Esophagus squamous epithelium (tissue), 5 donors: ENCODE results near the gene EPGN. TPM values are rescaled to one million over a fixed set of nuclear protein-coding genes. Genes with fewer than 3 reads are reported as not detected.

Source experiments
- DNase-seq: peaks from one replicate; lab custom pipeline; 2025; lab: John Stamatoyannopoulos, UW
- H3K27ac ChIP-seq, 4 donors: fragments of 200-600 bp; sonication (generic); one replicate each; pipeline ENCODE4 v1.5.1; 2016 to 2019; ENCODE audit warnings: mild to moderate bottlenecking in 1 of 4
- H3K27me3 ChIP-seq, 4 donors: fragments of 200-600 bp; sonication (generic); 1 replicate in 3 of 4; 2 replicates in 1 of 4; pipeline versions ENCODE4 v1.5.1 to v1.6.0; 2017 to 2021; ENCODE audit warnings: antibody characterized with exemption in 1 of 4
- H3K36me3 ChIP-seq, 3 donors: fragments of 200-600 bp; sonication (generic); one replicate each; pipeline ENCODE4 v1.5.1; 2016 to 2019
- H3K4me1 ChIP-seq, 3 donors: fragments of 200-600 bp; sonication (generic); one replicate each; pipeline ENCODE4 v1.5.1; 2017 to 2019
- H3K4me3 ChIP-seq, 4 donors: fragments of 200-600 bp; sonication (generic); 1 replicate in 3 of 4; 2 replicates in 1 of 4; pipeline ENCODE4 v1.5.1; 2016 to 2019; ENCODE audit warnings: mild to moderate bottlenecking in 2 of 4, moderate library complexity in 1 of 4
- H3K9me3 ChIP-seq, 3 donors: fragments of 200-600 bp; sonication (generic); one replicate each; pipeline ENCODE4 v1.5.1; 2016 to 2019
- POLR2A ChIP-seq, 4 donors: fragments of 450-650 bp; IDR thresholded peaks; one replicate each; pipeline ENCODE4 v1.6.1; 2017; ENCODE audit warnings: antibody characterized with exemption in 4 of 4, mild to moderate bottlenecking in 4 of 4, moderate library complexity in 3 of 4
- WGBS, 2 donors: methylation state at CpG; one replicate each; pipeline ENCODE4 v1.1.5; 2018; 5-methylcytosine and 5-hydroxymethylcytosine counted together
- intact Hi-C: fragments of 100-400 bp; cut with DNase I; formaldehyde crosslinking; loops from one replicate; pipeline ENCODE4 v1.15.0; 2022
- total RNA-seq, 4 donors: library from RNA; depleted of rRNA; stranded (reverse); fragments of >200 nt; gene quantifications; one replicate each; pipeline ENCODE4 v1.1.0, GENCODE V29; 2016
- TF ChIP-seq, protein P1 (sequence below), 6 experiments: fragments of 450-650 bp in 4 of 6; fragments of 200-600 bp in 2 of 6; sonication (generic) in 2 of 6; IDR thresholded peaks; one replicate each; pipeline ENCODE4 v1.5.1; 2016 to 2019; ENCODE audit warnings: antibody characterized with exemption in 6 of 6, mild to moderate bottlenecking in 4 of 6, moderate library complexity in 4 of 6
- donor health status: DM: yes; HTN: yes; CAD: no.

The EPGN gene
- total RNA-seq, 4 donors from 2014 or later = 48.8 to 118 (median 62.7) TPM

DNA sequence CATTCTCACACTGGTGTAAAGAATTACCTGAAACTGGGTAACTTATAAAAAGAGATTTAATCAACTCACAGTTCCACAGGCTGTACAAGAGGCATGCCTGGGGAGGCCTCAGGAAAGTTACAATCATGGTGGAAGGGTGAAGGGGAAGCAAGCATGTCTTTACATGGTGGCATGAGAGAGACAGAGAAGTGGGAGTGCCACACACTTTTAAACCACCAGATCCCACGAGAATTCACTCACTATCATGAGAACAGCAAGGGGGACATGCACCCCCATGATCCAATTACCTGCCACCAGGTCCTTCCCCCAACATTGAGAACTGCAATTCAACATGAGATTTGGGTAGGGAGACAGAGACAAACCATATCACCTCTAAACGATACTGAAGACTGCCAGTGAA is 23.0 kb downstream of the EPGN start:
- TF ChIP-seq, protein P1, sequence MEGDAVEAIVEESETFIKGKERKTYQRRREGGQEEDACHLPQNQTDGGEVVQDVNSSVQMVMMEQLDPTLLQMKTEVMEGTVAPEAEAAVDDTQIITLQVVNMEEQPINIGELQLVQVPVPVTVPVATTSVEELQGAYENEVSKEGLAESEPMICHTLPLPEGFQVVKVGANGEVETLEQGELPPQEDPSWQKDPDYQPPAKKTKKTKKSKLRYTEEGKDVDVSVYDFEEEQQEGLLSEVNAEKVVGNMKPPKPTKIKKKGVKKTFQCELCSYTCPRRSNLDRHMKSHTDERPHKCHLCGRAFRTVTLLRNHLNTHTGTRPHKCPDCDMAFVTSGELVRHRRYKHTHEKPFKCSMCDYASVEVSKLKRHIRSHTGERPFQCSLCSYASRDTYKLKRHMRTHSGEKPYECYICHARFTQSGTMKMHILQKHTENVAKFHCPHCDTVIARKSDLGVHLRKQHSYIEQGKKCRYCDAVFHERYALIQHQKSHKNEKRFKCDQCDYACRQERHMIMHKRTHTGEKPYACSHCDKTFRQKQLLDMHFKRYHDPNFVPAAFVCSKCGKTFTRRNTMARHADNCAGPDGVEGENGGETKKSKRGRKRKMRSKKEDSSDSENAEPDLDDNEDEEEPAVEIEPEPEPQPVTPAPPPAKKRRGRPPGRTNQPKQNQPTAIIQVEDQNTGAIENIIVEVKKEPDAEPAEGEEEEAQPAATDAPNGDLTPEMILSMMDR (IDR thresholded peaks at IDR 0.05) = no peak
- no peak for TF ChIP-seq POLR2A (IDR thresholded peaks at IDR 0.05)

DNA sequence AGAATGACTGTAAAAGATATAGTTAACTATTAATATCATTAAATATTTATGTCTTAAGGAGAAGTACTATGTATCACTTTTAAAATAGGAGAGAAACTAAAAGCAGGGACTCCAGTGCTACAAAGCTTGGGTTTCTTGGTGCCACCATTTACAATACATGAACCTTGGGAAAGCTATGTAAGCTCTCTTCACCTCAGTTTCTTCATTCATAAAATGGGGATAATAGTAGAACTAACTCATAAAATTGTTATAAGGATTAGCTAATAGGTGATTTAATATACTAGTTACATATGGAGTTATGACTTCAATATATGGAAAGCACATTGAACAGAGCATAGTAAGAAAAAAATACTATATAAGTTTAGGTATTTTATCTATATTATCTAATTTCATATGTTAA is 23.7 kb downstream of the EPGN start:
- Histone ChIP-seq H3K4me1 (peaks cover 0 to 11% (median 5%) of the 10 kb centered on the region in 3 donors), H3K27me3 (no peaks in the 10 kb centered on the region), H3K27ac (no peak overlapping the region), H3K36me3 (no peaks in the 10 kb centered on the region), H3K4me3 (no peak overlapping the region), H3K9me3 (no peaks in the 10 kb centered on the region)
- intact Hi-C loops = no loop called here
- DNase-seq = no peak
- TF ChIP-seq, protein P1 (IDR thresholded peaks at IDR 0.05) = no peak
- no peak for TF ChIP-seq POLR2A (IDR thresholded peaks at IDR 0.05)

More for the DNA sequence above, 23.0 kb downstream of the EPGN start:
- no peaks in the 10 kb centered on the region for H3K9me3 ChIP-seq
- H3K27me3 ChIP-seq = no peaks in the 10 kb centered on the region
- no peaks in the 10 kb centered on the region for H3K36me3 ChIP-seq
- no peak overlapping the region for H3K4me3 ChIP-seq
- H3K27ac ChIP-seq = no peak overlapping the region
- H3K4me1 ChIP-seq = peaks cover 0 to 11% (median 5%) of the 10 kb centered on the region in 3 donors
- intact Hi-C loops = no loop called here
- 63 to 68% methylated on average over 2 of the region's 2 CpGs for whole genome bisulfite sequencing, 2 donors
- no peak for DNase-seq

DNA sequence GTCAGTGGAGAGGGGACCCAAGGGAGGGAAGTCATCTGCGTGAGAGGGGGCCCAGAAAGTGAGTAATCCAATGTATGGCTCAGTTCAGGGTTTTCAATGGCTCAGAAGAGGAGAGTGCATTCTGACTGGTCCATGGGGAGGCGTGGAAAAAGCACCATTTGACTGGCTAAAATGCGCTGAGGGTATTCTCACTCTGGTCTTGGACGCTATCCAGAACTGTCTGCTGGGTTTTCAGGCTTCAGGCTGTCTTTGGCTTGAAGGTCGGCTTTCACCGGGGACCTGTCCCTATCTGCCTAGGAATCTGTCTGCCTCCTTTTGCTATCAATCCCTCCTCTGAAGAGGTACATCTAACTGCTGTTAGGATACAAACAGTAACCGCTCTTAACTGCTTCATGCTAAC is 26.4 kb downstream of the EPGN start:
- no peaks in the 10 kb centered on the region for H3K27me3 ChIP-seq
- H3K9me3 ChIP-seq = no peaks in the 10 kb centered on the region
- TF ChIP-seq, protein P1 (IDR thresholded peaks at IDR 0.05) = no peak
- no peak for TF ChIP-seq POLR2A (IDR thresholded peaks at IDR 0.05)
- no peaks in the 10 kb centered on the region for H3K4me1 ChIP-seq
- no peak for DNase-seq
- no peak overlapping the region for H3K4me3 ChIP-seq
- H3K36me3 ChIP-seq = no peaks in the 10 kb centered on the region
- WGBS, 2 donors = 86 to 91% methylated on average over 7 of the region's 7 CpGs
- intact Hi-C loops = no loop called here
- no peak overlapping the region for H3K27ac ChIP-seq

DNA sequence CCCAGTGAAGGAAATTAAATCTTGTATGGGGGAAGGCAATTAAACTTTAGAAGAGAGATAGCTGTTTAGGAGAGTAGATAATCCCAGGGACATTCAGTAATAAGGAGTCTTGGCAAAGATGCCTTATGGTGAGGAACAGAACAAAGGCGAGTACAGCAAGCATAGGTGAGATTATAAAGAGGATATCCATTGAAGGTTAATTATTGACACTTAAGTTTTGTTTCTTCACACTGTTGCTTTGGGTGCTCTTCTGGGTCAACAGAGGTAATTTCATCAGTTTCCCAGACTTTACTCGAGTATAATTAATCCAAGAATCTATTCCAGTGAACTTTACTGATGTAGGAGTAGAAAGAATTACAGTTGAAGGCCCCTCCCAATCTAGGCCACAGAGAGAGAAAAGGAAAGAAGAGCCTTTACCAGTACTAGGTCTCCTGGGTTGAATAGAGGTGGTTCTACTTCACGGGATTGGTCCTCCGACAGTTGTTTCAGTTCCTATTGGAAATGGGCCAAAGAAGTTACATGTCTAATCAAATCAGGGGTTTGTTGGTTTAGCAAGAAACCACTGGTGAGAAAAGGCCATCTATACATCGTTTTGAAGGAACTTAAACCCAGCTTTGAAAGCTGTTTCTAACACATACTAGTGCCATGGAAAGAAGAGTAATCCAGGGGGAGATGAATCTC is 27.2 kb downstream of the EPGN start:
- H3K9me3 ChIP-seq = no peaks in the 10 kb centered on the region

DNA sequence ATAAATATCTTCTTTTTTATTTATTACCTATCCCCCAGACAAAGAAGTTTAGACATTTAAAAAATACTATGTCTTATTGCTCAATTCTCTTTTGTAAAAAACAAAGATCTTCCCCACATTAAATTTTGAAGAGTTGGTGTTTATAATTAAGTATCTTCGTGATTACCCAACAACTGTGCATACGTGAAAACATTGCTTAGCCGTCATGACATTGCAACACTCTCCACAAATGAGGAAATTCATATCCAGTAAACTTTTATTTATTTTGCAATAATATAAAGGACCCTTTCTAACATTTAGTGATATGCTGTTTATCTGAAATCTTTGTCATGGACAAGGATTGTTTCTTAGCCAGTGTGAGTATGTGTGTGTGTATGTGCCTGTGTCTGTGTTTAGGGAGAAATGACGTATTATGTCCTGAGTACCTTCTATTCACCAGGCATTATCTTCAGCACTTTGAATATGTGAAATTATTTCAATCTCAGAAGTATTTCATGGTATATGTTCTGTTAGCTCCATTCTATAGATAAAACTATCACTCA is 30.6 kb downstream of the EPGN start:
- H3K9me3 ChIP-seq = peaks cover 0 to 3% (median 3%) of the 10 kb centered on the region in 3 donors
- no peak for TF ChIP-seq POLR2A (IDR thresholded peaks at IDR 0.05)
- TF ChIP-seq, protein P1 (IDR thresholded peaks at IDR 0.05) = no peak
- intact Hi-C loops = no loop called here
- no peaks in the 10 kb centered on the region for H3K4me1 ChIP-seq
- no peak for DNase-seq
- 71 to 74% methylated on average over 4 of the region's 4 CpGs for WGBS, 2 donors
- peak overlapping the region in 1 of 4 donors; percentile 5 for H3K27ac ChIP-seq
- H3K36me3 ChIP-seq = no peaks in the 10 kb centered on the region
- no peaks in the 10 kb centered on the region for H3K27me3 ChIP-seq
- H3K4me3 ChIP-seq = no peak overlapping the region

More for the DNA sequence above, 27.2 kb downstream of the EPGN start:
- intact Hi-C loops = no loop called here
- no peaks in the 10 kb centered on the region for H3K36me3 ChIP-seq
- DNase-seq = no peak
- WGBS, 2 donors = 58 to 84% methylated on average over 5 of the region's 5 CpGs
- H3K4me1 ChIP-seq = no peaks in the 10 kb centered on the region
- no peak overlapping the region for H3K4me3 ChIP-seq
- TF ChIP-seq, protein P1 (IDR thresholded peaks at IDR 0.05) = no peak
- TF ChIP-seq POLR2A (IDR thresholded peaks at IDR 0.05) = no peak
- H3K27ac ChIP-seq = no peak overlapping the region
- no peaks in the 10 kb centered on the region for H3K27me3 ChIP-seq
